ENCODE data around the gene PHOSPHO2. TPM values are rescaled to one million over a fixed set of nuclear protein-coding genes. Genes with fewer than 3 reads are reported as not detected.
A peak's percentile ranks its signal among the peaks of the same experiment; 100 is the strongest.

The PHOSPHO2 gene
- total and polyA plus RNA-seq, 9 of the 15 experiments (the other 6 are each of a cell fraction or from before 2014, with no cell fraction given), result 7.8 to 19.1 (median 11.7) TPM

- no peak for TF ChIP-seq RBFOX2 (IDR thresholded peaks at IDR 0.05; ENCODE audit: low read depth, low read length)
- no peak for TF ChIP-seq TBL1XR1 (IDR thresholded peaks at IDR 0.05; ENCODE audit: low read length in 2 of 2)
Measured at GRCh38 chr2:169692718-169693117, 1.6 kb upstream of the PHOSPHO2 start (continued).

- Histone ChIP-seq H3K27ac (ENCODE audit: extremely low read depth, low read depth, low read length) (no peak overlapping the region), H3K36me3 (ENCODE audit: control insufficient read depth, insufficient read depth, low read length) (peaks cover 20% of the 10 kb centered on the region), H3K4me1 (replicated peaks in 1 of 2; ENCODE audit: control insufficient read depth in 2 of 2, insufficient read depth in 2 of 2, low read length in 2 of 2) (peaks cover 9 to 14% of the 10 kb centered on the region in 2 experiments), H4K20me1 (replicated peaks; ENCODE audit: control insufficient read depth, insufficient read depth, low read length) (no peaks in the 10 kb centered on the region), H3K79me2 (ENCODE audit: control insufficient read depth, insufficient read depth, low read length) (peaks cover 15% of the 10 kb centered on the region), H3K4me3 (peak overlapping the region; percentile 76), H3K9ac (ENCODE audit: insufficient read depth in 1 of 2, low read depth in 2 of 2, low read length in 2 of 2) (peak overlapping the region in 1 of 2 experiments; percentile 88; a peak in 1 of 4 replicates), H3K27me3 (ENCODE audit: control insufficient read depth in 2 of 2, insufficient read depth in 2 of 2, low read length in 2 of 2) (no peaks in the 10 kb centered on the region), H2AFZ (ENCODE audit: low read depth, low read length) (peak overlapping the region; percentile 97), H3K9me3 (replicated peaks; ENCODE audit: control insufficient read depth, insufficient read depth, low read depth, low read length) (peaks cover 2% of the 10 kb centered on the region; the same call in 1 of the 2 replicates), H3K9me1 (ENCODE audit: control insufficient read depth, insufficient read depth, low read length) (no peaks in the 10 kb centered on the region), H3K4me2 (ENCODE audit: insufficient read depth, low read length) (peak overlapping the region; percentile 97; the same call in 1 of the 2 replicates)
- FAIRE-seq (peak; percentile 49), DNase-seq (ENCODE audit: extremely low read depth in 1 of 4, low spot score in 3 of 4) (peak in 2 of 4 experiments; percentile 27 to 43), ATAC-seq (no peak)
- TSS peak; percentile 67 for BruUV-seq (replicated peaks)
- POLR2A ChIA-PET, result interaction anchor here (0.8 to 5.3 kb wide), 6 partner anchors 10 to 71 kb away, joined by 3 to 45 read pairs (median 8); no protein-coding TSS in a partner anchor
- intact Hi-C loops (cut with micrococcal nuclease) (loop anchor here (5.0 kb wide), 1 partner anchor 56 kb away; no protein-coding TSS in a partner anchor), in situ Hi-C loops (cut with MboI) (loop anchor here (5.0 kb wide), 1 partner anchor 106 kb away; no protein-coding TSS in a partner anchor)
- WGBS (ENCODE audit: insufficient coverage, low coverage, missing lambda C conversion rate), result 8% methylated on average over 4 of the region's 4 CpGs
- CTCF ChIA-PET (ENCODE audit: low intra/inter-chr PET ratio), result no interaction called here
- TF ChIP-seq DMBX1 (CRISPR knock-in tag; IDR thresholded peaks at IDR 0.05; ENCODE audit: borderline replicate concordance) (no peak), PBX2 (CRISPR knock-in tag; IDR thresholded peaks at IDR 0.05; ENCODE audit: low read depth) (no peak), PBX2 (tag; conservative IDR thresholded peaks at IDR 0.05; ENCODE audit: low read depth) (peak; percentile 38; the same call in 1 of the 2 replicates), RAD21 (CRISPR knock-in tag; conservative IDR thresholded peaks at IDR 0.05 in 1 of 2, IDR thresholded peaks at IDR 0.05 in 1 of 2) (peak in 1 of 2 experiments; percentile 45; a peak in 2 of 4 replicates), MED1 (CRISPR knock-in tag; IDR thresholded peaks at IDR 0.05; ENCODE audit: borderline replicate concordance) (no peak), ZNF589 (CRISPR knock-in tag; IDR thresholded peaks at IDR 0.05; ENCODE audit: low read depth) (no peak), MAFF (IDR thresholded peaks at IDR 0.05; ENCODE audit: low read length) (no peak), ZNF23 (CRISPR knock-in tag; IDR thresholded peaks at IDR 0.05) (no peak), MEIS2 (IDR thresholded peaks at IDR 0.05; ENCODE audit: partially characterized antibody) (peak; percentile 46), TRIM28 (IDR thresholded peaks at IDR 0.05) (no peak), ESRRB (CRISPR knock-in tag; IDR thresholded peaks at IDR 0.05; ENCODE audit: borderline replicate concordance) (no peak), NFE2 (IDR thresholded peaks at IDR 0.05; ENCODE audit: low read depth) (0 out of 2 replicates have a peak, but pooled peaks have one; percentile 9), MAFK (IDR thresholded peaks at IDR 0.05; ENCODE audit: low read length) (no peak), CTCF (IDR thresholded peaks at IDR 0.05 in 2 of 3, conservative IDR thresholded peaks at IDR 0.05 in 1 of 3; ENCODE audit: insufficient read depth in 2 of 3, low read depth in 1 of 3, low read length in 3 of 3) (peak in 2 of 3 experiments; percentile 43 to 50; a peak in 3 of 6 replicates)
Measured at GRCh38 chr2:169693360-169693759, 909 bp upstream of the PHOSPHO2 start.
